ENCODE data around the gene SKOR2.

- TF ChIP-seq CTCF (conservative IDR thresholded peaks at IDR 0.05 in 1 of 2, IDR thresholded peaks at IDR 0.05 in 1 of 2; ENCODE audit: low read depth in 1 of 2, low read length in 2 of 2) (no peak), EZH2 (IDR thresholded peaks at IDR 0.05; ENCODE audit: low read length, missing control alignments) (no peak)
Measured at GRCh38 chr18:47175898-47176575, 75.4 kb downstream of the SKOR2 start, which contains the start of gene IER3IP1.

All from fibroblast of lung (primary cell).